GM19463 (cell line): ENCODE measurements around the gene TLCD5.

ENCODE experiments used
- ATAC-seq: cut with Tn5 transposase; IDR thresholded peaks from one replicate; pipeline ENCODE4 v1.9.1; 2021; ENCODE audit warnings: mild to moderate bottlenecking, moderate library complexity; ENCODE audit not compliant: unreplicated experiment

The TLCD5 gene

DNA sequence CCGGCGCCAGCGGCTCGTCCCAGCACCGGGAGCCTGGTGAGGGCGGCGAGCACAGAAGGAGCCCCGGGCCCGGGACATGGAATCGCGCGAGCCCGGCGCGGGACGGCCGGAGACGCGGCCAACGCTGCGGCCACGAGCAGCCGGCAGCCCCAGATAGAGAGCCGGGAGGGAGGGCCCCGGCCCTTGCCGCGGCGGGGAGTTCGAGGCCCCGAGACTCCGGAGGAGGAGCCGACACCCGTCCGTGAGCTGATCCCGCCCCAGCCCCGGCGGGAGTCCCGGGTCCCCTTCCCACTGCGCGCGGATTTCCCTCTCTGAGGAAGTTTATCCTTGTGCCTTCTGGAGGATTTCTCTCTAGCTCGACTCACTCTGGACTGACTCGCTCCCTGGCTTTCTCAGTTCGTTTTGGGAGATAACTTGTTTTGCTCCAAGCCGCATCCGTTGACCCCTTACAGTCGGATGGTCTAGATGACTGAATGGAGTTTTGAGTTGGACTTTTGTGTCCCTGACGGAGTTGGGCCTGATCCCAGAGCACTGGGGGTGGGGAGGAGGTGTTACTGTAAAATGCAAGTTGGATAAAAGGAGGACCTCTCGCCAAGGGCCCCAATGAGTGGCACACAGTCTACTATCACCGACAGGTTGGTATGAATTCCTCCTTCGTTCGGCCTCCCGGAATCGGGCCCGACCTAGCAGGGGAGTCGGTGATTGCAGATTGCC lies 11.7 kb downstream of the TLCD5 start:
- ATAC-seq = peak; percentile 33

DNA sequence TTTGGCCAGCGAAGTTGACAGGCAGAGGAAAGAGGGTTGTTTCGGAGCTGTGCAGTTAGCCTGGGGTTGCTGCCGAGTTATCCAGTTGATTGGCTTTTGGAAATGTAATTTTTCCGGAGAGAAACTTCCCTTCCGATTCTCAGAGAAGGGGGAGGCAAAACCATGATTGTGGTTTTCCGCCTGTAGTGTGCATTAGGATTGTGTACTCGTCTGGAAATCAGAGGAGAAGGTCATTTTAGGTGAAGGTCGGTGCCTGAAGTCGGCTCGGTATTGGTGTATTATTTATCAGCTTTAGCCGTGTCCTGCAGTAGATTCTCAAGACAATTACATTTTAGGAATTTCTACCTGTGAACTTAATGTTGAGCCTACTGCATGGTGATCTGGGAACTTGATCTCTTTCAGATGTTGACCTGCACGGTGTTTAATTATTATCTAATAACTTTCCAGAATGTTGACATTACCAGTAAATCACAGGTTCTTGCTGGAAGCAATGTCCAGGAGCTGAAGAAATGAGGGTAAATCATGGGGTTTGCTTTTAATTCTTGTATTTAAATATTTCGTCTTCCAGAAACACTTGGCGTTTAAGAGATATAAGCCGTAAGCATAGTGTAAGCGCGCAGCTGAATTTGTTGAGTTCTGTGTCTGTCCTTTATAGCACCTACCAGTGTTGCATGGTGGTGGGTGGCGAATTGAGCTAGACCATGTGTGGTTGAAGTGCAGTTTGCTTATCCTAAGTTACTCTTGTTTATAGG lies 12.4 kb downstream of the TLCD5 start:
- ATAC-seq = no peak

DNA sequence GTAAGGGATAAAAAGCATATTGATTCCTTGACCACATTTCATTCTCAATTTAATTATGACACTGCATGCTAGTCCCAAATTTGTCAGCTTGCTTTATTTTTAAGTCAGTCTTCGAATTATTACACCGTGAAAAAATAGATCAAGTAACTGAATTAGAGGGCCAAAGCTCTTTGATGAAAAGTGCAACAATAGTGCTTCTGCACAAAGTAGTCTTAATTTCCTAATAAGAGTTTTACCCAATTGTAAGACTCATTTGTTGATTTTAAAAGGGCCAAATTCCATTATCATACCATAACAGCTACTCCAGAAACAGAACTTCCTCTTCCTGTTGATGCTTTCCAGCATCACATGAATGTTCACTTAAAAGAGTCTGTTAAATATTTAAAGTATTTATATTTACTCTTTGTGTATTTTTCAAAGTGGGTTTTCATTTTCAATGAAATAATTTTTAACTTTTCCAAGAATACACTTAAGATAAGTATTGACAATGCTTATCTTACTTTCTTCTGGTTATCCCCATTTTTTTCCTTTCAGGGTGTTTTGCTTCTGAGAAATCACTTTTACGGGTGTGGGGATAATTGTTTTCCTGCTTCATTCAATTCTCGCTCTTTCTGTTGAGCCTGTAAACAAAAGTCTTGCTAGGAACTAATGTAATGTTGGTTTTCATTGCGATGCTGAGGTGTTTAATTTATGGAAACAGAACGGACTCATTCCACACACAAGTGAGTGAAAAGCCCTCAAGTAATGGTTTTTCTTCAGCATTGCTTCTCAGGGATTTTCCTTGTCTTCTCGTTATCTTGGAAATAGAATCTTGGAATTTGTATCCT lies 13.2 kb downstream of the TLCD5 start:
- ATAC-seq = no peak

DNA sequence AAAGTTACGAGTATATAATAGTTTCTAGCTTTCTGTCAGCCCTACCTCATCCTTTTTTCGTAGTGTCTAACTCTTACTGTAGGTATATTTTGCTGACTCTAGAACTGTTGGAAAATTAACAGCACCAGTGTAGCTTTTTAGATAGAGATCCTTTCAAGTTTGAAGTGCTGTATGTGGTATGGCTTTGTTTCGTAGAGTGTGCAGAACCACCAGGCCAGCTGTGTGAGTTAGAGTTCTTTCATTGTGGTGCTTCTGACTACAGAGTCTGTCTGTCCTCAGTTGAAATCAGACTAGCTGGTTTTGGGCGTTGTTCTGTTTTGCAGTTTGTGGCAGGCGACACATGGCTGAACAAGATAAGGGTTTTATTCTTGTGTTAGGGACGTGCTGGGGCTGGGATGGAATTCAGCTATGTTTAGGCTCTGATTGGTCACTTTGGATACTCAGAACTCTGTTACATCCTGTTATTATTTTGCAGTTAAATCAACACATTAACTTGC lies 14.3 kb downstream of the TLCD5 start:
- no peak for ATAC-seq

DNA sequence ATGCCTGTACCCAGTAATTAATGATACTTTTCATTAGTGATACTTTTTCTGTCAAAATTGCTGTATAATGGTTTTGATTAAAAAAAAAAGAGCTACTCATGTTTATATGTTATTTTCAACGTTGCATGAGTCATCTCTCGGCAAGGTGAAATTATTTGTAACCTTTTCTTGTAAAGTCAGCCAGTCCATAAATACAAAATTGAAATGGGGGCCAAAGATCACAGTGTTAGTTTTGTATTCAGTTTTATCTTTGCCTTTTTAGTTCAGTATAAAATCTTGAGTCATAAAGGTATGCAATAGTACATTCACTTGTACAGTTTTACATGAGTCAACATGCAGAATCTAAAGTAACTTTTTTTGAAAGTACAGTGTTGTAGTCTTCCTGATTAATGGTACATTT lies 15.4 kb downstream of the TLCD5 start:
- no peak for ATAC-seq

DNA sequence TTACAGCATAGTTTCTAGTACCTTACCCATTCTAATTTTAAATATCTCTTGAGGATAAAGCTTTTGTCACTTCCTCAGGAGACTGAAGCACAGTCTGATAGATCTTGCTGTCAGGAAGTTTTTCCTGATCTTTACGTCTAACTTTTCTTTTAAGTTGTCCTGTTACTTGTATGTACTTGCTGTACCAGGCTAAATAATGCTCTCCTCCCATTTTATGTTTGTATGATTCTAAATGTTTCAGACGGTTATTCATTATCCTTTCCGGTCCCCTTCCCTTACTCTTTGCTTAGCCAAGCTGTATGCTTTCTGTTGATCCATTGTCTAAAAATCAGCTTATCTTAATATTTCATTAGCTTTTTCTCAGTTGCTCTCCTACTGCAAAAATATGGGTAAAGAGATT lies 17.1 kb downstream of the TLCD5 start:
- ATAC-seq = no peak

DNA sequence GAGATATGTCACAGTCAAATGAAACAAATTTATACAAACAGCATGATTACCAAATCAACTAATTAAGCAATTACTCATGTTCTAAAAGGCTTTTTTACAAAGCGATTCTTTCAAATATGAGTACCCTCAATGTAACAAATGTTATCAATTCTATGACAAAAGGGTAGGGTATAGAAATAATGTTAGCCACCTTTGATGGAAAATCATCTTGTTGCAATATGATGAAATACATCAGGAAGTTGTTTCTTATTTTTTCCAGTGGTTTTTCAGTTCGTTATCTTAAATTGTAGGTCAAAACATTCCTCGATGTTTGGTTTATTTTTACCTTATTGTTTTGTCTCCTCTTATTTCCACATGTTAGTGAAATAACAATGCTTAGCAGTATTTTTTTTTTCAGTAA lies 17.6 kb downstream of the TLCD5 start:
- no peak for ATAC-seq

DNA sequence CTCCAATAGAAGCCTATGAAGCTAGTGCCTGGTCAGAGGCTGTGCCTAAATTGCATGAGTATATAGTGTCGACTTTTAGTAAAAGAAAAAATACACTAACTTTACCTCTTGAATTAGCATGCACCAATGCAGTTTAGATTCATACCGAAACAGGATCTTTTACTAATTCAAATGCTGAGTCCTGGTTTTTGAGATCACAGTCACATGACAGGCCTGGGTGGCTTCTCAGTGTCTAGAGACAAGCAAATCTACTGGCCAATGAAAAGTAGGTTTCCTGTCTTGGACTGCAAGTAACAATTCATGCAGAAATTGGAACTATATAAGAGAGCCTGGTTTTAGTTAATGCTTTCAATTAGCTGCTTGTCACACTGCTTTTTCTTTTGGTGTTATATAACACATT lies 18.3 kb downstream of the TLCD5 start:
- ATAC-seq = peak; percentile 60

DNA sequence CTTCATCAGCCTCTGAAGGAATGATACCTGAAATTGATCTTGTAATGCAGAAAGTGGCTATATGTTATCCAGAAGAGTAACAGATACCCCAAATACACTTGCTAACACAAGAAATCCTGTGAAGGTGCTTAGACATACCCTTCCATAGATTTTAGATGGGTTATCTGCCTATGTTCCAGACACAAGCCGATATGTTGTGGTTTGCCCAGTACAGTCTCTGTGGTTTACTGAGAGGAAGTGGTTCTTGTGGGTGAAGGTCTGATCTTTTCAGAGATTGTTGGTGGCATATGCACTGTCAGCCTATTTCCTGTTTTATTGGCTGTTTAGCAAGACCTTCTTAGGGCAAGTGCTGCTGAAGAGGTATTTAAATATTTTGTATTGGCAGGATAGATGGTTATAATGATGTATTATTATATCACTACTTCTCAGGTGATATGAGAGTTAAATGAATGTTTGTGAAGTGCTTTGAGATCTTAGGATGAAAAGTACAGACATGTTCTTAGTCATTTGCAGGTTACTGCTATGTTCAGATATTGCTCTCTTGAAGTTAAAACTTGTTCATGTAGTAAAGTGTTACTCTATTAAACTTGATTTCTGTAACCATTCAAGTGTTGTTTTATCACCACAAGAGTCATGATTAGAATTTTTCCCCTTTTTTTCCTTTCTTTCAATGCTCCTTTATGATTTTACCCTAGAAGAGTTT lies 19.4 kb downstream of the TLCD5 start:
- ATAC-seq = peak; percentile 74

DNA sequence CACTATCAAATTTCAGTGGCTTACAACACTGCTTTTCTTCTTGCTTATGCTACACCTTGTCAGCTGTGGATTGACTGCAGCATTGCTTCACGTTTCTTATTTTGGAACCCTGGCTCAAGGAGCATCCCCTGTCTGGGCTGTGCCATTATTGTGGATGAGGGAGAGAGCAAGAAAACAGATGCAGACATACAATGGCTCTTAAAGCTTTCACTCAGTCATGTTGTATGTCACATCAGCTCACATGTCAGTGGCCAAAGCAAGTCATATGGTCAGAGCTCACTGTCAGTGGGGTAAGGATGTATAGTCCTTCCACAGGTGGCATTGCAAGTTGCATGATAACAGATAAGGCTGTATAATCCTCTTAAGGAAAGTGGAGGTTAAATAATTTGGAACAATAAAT lies 21.1 kb downstream of the TLCD5 start:
- ATAC-seq = no peak

DNA sequence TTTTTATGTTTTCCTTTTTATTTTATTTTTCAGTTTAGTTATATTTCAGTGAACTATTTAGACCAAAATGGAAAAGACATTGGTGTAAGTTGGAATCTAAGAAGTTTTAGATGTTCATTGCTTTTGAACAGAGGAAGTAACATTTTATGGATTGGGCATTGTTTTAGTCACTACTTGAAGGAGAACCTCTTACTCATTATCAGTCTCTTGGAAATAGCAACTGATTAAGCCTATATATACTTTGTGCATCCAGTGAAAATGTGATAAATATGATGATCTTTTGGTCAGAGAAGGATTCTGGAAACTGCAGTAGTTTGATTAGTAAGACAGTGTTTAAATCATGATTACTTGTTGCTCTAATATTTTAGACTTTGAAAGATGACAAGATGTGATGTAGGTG lies 25.5 kb downstream of the TLCD5 start:
- no peak for ATAC-seq

DNA sequence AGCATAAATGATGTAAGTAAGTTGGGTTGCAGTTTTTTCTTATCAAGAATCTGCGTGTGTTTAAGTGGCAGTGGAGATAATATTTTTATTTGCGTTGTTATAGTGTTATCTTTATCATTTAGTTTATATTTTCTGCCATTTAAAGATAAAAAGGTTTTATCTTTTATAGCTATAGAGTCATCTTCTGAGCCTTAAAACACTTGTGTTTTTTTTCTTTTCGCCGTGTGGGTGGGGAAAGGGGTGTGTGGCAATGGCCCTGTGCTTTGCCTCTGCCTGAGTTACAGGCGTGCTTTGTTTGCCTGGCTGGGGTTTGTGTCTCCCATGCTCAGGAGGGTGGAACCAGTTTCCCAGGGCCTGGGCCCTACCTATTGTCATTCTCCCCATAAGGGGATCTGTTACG lies 27.3 kb downstream of the TLCD5 start:
- no peak for ATAC-seq

DNA sequence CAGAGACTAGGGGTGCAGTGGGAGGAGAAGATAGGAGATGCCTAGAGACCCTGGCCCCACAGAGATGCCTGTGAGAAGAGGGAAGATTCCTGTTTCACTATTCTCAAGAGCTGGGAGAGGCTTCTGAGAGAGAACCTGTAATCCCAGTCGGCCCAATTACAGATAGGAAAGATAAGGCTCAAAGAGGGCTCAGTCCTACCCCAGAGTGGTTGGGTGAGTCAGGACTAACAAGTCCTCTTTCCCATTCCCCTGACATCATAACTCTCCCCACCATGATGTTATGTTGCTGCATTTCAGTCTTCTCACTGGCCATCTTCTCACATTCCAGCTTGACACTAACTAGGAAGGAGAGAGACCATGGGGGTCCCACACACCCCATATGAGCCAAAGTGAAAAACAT lies 29.0 kb downstream of the TLCD5 start:
- no peak for ATAC-seq

DNA sequence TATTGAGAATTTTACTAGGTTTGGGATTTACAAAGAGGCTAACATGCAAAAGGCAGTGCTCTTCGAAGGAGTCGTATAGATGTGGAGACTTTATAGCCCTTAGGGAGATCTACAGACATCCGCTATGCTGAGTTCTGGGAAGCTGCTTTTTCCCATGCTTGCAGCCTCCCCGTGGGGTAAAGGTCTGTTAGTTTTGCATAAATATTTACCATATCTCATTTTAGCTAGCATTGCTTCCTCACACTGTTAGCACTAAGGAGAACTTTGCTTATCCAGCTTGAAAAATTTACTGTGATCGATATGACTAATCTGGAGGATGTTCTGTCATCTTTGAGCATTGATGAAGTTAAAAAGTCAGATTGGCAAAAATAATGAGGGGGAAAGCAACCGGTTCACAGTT lies 29.7 kb downstream of the TLCD5 start:
- no peak for ATAC-seq

DNA sequence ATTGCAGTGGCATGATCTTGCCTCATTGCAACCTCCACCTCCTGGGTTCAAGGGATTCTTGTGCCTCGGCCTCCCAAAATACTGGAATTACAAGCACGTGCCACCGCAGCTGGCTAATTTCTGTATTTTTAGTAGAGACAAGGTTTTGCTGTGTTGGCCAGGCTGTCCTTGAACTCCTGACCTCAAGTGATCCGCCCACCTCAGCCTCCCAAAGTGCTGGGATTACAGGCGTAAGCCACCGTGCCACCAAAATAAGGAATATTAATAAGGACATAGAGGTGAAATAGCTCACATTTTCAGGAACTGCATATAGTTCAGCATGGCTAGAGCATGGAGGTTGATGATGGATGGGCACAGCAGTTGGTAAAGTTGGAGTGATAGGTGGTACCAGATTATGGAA lies 32.5 kb downstream of the TLCD5 start:
- no peak for ATAC-seq

DNA sequence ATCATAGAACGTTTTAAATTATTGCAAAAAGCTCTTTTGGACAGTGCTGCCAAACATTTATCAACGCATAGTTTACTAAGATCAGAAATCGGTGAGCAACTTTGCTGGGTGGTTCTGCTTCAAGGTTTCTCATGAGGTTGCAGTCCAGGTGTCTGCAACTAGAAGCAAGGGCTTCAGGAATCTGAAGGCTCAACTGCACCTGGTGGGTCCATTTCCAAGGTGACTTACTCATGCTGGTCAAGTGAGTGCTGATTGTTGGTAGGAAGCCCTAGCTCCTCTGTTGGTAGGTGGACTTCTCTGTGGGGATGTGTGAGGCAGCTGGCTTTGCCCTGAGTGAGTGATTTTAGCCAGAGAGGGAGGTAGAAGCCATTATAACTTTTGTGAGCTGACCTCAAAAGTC lies 33.6 kb downstream of the TLCD5 start:
- no peak for ATAC-seq

DNA sequence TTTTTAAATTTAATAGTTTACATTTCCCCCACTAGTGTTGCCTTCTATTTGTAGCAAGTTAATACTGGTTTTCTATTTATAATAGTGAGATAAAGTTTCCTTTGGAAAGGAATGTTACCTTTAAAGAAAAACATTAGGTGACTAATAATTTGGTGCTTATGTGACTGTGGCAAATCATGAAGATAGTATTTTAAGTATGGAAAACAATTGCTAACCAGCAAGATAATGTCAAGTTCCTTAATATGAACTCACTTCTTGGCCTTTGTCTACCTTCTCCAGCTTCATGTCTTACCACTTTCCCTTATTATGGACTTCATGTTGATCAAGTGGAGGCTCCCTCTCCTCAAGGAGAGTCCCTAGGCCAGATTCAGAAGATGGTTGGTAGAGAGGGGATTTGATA lies 38.3 kb downstream of the TLCD5 start:
- no peak for ATAC-seq

DNA sequence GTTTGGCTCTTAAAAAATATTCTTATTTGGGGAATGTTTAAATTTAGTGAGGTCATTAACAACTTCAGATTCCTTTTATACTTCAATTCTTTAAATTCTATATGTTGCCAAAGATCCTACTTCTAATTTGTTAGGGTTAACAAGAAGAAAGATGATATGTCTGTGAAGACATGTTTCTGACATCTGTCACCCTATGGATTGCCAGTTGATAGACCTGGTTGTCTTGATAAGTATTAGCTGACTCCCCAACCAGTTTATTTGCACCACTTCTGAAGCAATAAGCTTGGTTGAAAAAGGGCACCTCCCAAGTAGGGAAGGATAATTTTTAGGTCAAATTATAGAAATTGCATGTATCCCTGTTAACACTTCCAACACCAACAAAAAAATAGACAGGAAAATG lies 40.4 kb downstream of the TLCD5 start:
- no peak for ATAC-seq

DNA sequence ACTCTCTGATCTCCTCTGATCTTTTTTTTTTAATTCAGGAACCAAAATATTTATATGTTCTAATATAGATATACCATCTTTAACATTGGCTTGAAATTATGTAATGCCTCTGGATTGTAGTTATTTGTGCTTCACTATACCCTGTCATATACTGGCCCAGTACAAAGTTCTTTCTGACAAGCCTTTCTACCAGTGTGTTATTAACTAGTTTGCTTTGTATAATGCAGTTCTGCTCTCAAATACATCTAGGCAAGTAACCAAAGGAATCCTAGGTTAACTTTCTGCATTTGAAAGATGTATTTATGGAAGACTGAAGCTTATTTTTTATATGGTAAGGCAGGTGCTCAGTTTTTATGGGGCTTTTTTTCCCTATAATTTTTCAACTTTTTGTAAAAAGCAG lies 47.2 kb downstream of the TLCD5 start:
- no peak for ATAC-seq

DNA sequence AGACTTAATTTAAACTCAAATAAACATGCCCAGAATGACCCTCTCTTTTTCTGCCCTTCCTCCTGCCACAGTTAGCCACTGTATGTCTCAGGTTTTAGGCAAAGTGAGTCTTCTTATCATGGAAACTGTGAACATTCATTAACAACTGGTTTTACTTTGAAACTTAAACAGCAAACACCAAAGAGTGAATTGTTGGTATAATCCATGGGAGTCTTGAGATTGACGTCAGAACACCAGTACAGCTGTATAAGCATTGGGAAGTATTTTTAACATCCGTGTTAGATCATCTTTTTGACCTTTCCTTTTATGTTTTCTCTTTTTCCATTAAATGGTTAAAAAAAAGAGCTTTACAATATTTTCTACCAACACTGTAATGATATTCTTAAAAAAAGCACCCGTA lies 50.0 kb downstream of the TLCD5 start:
- no peak for ATAC-seq

DNA sequence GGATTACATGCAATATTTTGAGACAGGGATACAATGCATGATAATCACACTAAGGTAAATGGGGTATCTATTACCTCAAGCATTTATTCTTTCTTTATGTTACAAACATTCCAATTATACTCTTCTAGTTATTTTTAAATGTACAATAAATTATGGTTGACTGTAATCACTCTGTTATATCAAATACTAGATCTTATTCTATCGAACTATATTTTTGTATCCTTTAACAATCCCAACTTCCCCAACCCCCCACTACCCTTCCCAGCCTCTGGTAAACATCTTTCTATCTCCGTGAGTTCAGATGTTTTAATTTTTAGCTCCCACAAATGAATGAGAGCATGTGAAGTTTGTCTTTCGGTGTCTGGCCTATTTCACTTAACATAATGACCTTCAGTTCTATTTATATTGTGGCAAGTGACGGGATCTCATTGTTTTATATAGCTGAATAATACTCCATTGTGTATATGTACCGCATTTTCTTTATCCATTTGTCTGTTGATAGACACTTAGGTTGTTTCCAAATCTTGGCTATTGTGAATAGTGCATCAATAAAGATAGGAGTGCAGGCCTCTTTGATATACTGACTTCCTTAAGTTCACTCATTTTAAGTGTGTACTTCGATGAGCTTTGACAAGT lies 51.6 kb downstream of the TLCD5 start:
- no peak for ATAC-seq
